CD4-positive, alpha-beta memory T cell (primary cell): ENCODE measurements around the gene GNA14. TPM values are rescaled to one million over a fixed set of nuclear protein-coding genes. Genes with fewer than 3 reads are reported as not detected.

Source experiments
- CTCF ChIA-PET: fragments of 350-600 bp; sonication (Branson Sonifier 250); formaldehyde crosslinking; loops from one replicate; lab custom pipeline; 2021; ENCODE audit warnings: inconsistent platforms; ENCODE audit not compliant: partially characterized antibody; lab: Charles Lee
- POLR2A ChIA-PET: fragments of 350-600 bp; sonication (Branson Sonifier 250); formaldehyde crosslinking; loops from one replicate; lab custom pipeline; 2021; ENCODE audit not compliant: partially characterized antibody; lab: Charles Lee
- DNase-seq, 5 donors: peaks; one replicate each; pipeline versions ENCODE4 v3.0.0 to v3.0.0-alpha.2; 2020 to 2022; ENCODE audit warnings: mixed read lengths in 1 of 5
- H3K27ac ChIP-seq: one replicate; pipeline ENCODE4 v1.7.0; 2013; ENCODE audit warnings: low read depth, low read length
- H3K27me3 ChIP-seq: 2 replicates; pipeline ENCODE4 v1.7.0; 2013; ENCODE audit warnings: mild to moderate bottlenecking, low read length, moderate library complexity; ENCODE audit not compliant: insufficient read depth
- H3K36me3 ChIP-seq: 2 replicates; pipeline ENCODE4 v1.7.0; 2013; ENCODE audit warnings: mild to moderate bottlenecking, low read length, moderate library complexity; ENCODE audit not compliant: insufficient read depth
- H3K4me1 ChIP-seq: 2 replicates; pipeline ENCODE4 v1.7.0; 2013; ENCODE audit warnings: mild to moderate bottlenecking, low read length, moderate library complexity; ENCODE audit not compliant: insufficient read depth
- H3K4me3 ChIP-seq, 2 donors: one replicate each; pipeline ENCODE4 v1.7.0; 2013; ENCODE audit warnings: low read length in 2 of 2, mild to moderate bottlenecking in 1 of 2
- H3K9me3 ChIP-seq, 2 donors: one replicate each; pipeline ENCODE4 v1.7.0; 2013; ENCODE audit warnings: low read length in 2 of 2, control low read depth in 1 of 2; ENCODE audit not compliant: control insufficient read depth in 1 of 2
- H3K27ac Mint-ChIP-seq, 7 donors: one replicate each; pipeline ENCODE4 v1.8.0; 2020 to 2021; ENCODE audit warnings: mixed read lengths in 7 of 7, mild to moderate bottlenecking in 6 of 7, inconsistent platforms in 3 of 7, moderate library complexity in 3 of 7
- H3K27me3 Mint-ChIP-seq, 2 donors: one replicate each; pipeline ENCODE4 v1.8.0; 2020 to 2021; ENCODE audit warnings: mixed read lengths in 2 of 2
- H3K36me3 Mint-ChIP-seq, 2 donors: one replicate each; pipeline ENCODE4 v1.8.0; 2020 to 2021; ENCODE audit warnings: mixed read lengths in 2 of 2, inconsistent platforms in 1 of 2, mild to moderate bottlenecking in 1 of 2
- H3K4me1 Mint-ChIP-seq, 4 donors: one replicate each; pipeline ENCODE4 v1.8.0; 2020 to 2021; ENCODE audit warnings: mixed read lengths in 4 of 4, mild to moderate bottlenecking in 1 of 4
- H3K4me3 Mint-ChIP-seq, 8 donors: one replicate each; pipeline ENCODE4 v1.8.0; 2020 to 2021; ENCODE audit warnings: mixed read lengths in 8 of 8, mild to moderate bottlenecking in 7 of 8, moderate library complexity in 6 of 8, inconsistent platforms in 3 of 8
- H3K9me3 Mint-ChIP-seq, 8 donors: one replicate each; pipeline ENCODE4 v1.8.0; 2020 to 2021; ENCODE audit warnings: mixed read lengths in 8 of 8, mild to moderate bottlenecking in 5 of 8, inconsistent platforms in 3 of 8, moderate library complexity in 1 of 8
- intact Hi-C: fragments of 100-400 bp; cut with micrococcal nuclease; formaldehyde crosslinking; loops from one replicate; pipeline ENCODE4 v1.15.1; 2023
- polyA plus RNA-seq, 2 donors: library from polyadenylated mRNA; unstranded; fragments of 300-500 nt; fragmentation: Illumina TruSeq; gene quantifications; one replicate each; pipeline ENCODE4 v1.2.3, GENCODE V29; 2021
- total RNA-seq, 2 experiments: library from RNA; stranded (reverse); gene quantifications; one replicate each; pipeline ENCODE4 v1.2.3, GENCODE V29; 2021

Gene GNA14
- total and polyA plus RNA-seq, 4 experiments from 2014 or later: not detected

- no peaks in the 10 kb centered on the region for H3K9me3 Mint-ChIP-seq
Measured at GRCh38 chr9:77597057-77597456, 51.1 kb downstream of the GNA14 start.

GRCh38 chr9:77595426-77596095, 52.6 kb downstream of the GNA14 start:
- no peak overlapping the region for H3K27ac ChIP-seq
- ChIA-PET CTCF (no interaction called here), POLR2A (no interaction called here)
- no peaks in the 10 kb centered on the region for H3K9me3 ChIP-seq
- intact Hi-C loops: no loop called here
- H3K27me3 Mint-ChIP-seq: peaks cover 4 to 6% of the 10 kb centered on the region in 2 donors
- no peak overlapping the region for H3K4me3 ChIP-seq
- H3K36me3 ChIP-seq: no peaks in the 10 kb centered on the region
- DNase-seq: no peak
- H3K27ac Mint-ChIP-seq: no peak overlapping the region
- no peaks in the 10 kb centered on the region for H3K4me1 ChIP-seq
- H3K9me3 Mint-ChIP-seq: no peaks in the 10 kb centered on the region
- peaks cover 2 to 10% (median 4%) of the 10 kb centered on the region in 4 donors for H3K4me1 Mint-ChIP-seq
- no peaks in the 10 kb centered on the region for H3K27me3 ChIP-seq
- no peaks in the 10 kb centered on the region for H3K36me3 Mint-ChIP-seq
- H3K4me3 Mint-ChIP-seq: peak overlapping the region in 1 of 8 donors; percentile 50

More at GRCh38 chr9:77597057-77597456, 51.1 kb downstream of the GNA14 start:
- Mint-ChIP-seq H3K27me3 (peaks cover 0 to 3% of the 10 kb centered on the region in 2 donors), H3K4me3 (no peak overlapping the region), H3K27ac (no peak overlapping the region), H3K36me3 (no peaks in the 10 kb centered on the region), H3K4me1 (peaks cover 2 to 10% (median 4%) of the 10 kb centered on the region in 4 donors)
- ChIA-PET CTCF (interaction anchor here (1.0 kb wide), 1 partner anchor 163 kb away, joined by 3 read pairs; no protein-coding TSS in a partner anchor), POLR2A (no interaction called here)
- H3K36me3 ChIP-seq: no peaks in the 10 kb centered on the region
- no peaks in the 10 kb centered on the region for H3K27me3 ChIP-seq
- no peak for DNase-seq
- no peaks in the 10 kb centered on the region for H3K4me1 ChIP-seq
- H3K27ac ChIP-seq: no peak overlapping the region
- intact Hi-C loops: no loop called here
- no peak overlapping the region for H3K4me3 ChIP-seq
- H3K9me3 ChIP-seq: no peaks in the 10 kb centered on the region

GRCh38 chr9:77594963-77595362, 53.2 kb downstream of the GNA14 start:
- POLR2A ChIA-PET: no interaction called here
- CTCF ChIA-PET: no interaction called here
- Histone ChIP-seq H3K36me3 (no peaks in the 10 kb centered on the region), H3K4me3 (no peak overlapping the region), H3K27me3 (no peaks in the 10 kb centered on the region), H3K4me1 (no peaks in the 10 kb centered on the region), H3K9me3 (no peaks in the 10 kb centered on the region), H3K27ac (no peak overlapping the region)
- Mint-ChIP-seq H3K9me3 (no peaks in the 10 kb centered on the region), H3K27ac (no peak overlapping the region), H3K27me3 (peaks cover 4 to 7% of the 10 kb centered on the region in 2 donors), H3K36me3 (no peaks in the 10 kb centered on the region), H3K4me3 (no peak overlapping the region), H3K4me1 (peaks cover 2 to 10% (median 4%) of the 10 kb centered on the region in 4 donors)
- intact Hi-C loops: no loop called here
- no peak for DNase-seq

GRCh38 chr9:77593528-77593927, 54.6 kb downstream of the GNA14 start:
- POLR2A ChIA-PET: no interaction called here
- Histone ChIP-seq H3K27ac (no peak overlapping the region), H3K4me3 (no peak overlapping the region), H3K27me3 (no peaks in the 10 kb centered on the region), H3K9me3 (no peaks in the 10 kb centered on the region), H3K4me1 (no peaks in the 10 kb centered on the region), H3K36me3 (no peaks in the 10 kb centered on the region)
- no peak overlapping the region for H3K4me3 Mint-ChIP-seq
- intact Hi-C loops: no loop called here
- peaks cover 4 to 7% of the 10 kb centered on the region in 2 donors for H3K27me3 Mint-ChIP-seq
- no peak overlapping the region for H3K27ac Mint-ChIP-seq
- DNase-seq: no peak
- no peaks in the 10 kb centered on the region for H3K36me3 Mint-ChIP-seq
- peaks cover 2 to 10% (median 4%) of the 10 kb centered on the region in 4 donors for H3K4me1 Mint-ChIP-seq
- no peaks in the 10 kb centered on the region for H3K9me3 Mint-ChIP-seq
- CTCF ChIA-PET: no interaction called here

- intact Hi-C loops: no loop called here
- Histone ChIP-seq H3K4me3 (no peak overlapping the region), H3K9me3 (no peaks in the 10 kb centered on the region), H3K27ac (no peak overlapping the region), H3K36me3 (no peaks in the 10 kb centered on the region), H3K27me3 (no peaks in the 10 kb centered on the region), H3K4me1 (no peaks in the 10 kb centered on the region)
- ChIA-PET CTCF (no interaction called here), POLR2A (no interaction called here)
- Mint-ChIP-seq H3K27ac (no peak overlapping the region), H3K4me3 (no peak overlapping the region), H3K36me3 (no peaks in the 10 kb centered on the region), H3K9me3 (no peaks in the 10 kb centered on the region), H3K27me3 (peaks cover 4 to 8% of the 10 kb centered on the region in 2 donors), H3K4me1 (peaks cover 3 to 11% (median 7%) of the 10 kb centered on the region in 4 donors)
- no peak for DNase-seq
Measured at GRCh38 chr9:77592476-77592875, 55.6 kb downstream of the GNA14 start.

- H3K4me1 Mint-ChIP-seq: peaks cover 0 to 5% (median 1%) of the 10 kb centered on the region in 4 donors
- DNase-seq: no peak
Measured at GRCh38 chr9:77589046-77589795, 58.9 kb downstream of the GNA14 start.

GRCh38 chr9:77588271-77588937, 59.7 kb downstream of the GNA14 start:
- Histone ChIP-seq H3K27ac (no peak overlapping the region), H3K4me1 (no peaks in the 10 kb centered on the region), H3K36me3 (no peaks in the 10 kb centered on the region), H3K27me3 (no peaks in the 10 kb centered on the region), H3K9me3 (no peaks in the 10 kb centered on the region), H3K4me3 (no peak overlapping the region)
- intact Hi-C loops: no loop called here
- DNase-seq: no peak
- POLR2A ChIA-PET: no interaction called here
- Mint-ChIP-seq H3K27me3 (peaks cover 12 to 16% of the 10 kb centered on the region in 2 donors), H3K27ac (no peak overlapping the region), H3K9me3 (no peaks in the 10 kb centered on the region), H3K4me3 (no peak overlapping the region), H3K4me1 (peaks cover 0 to 5% (median 1%) of the 10 kb centered on the region in 4 donors), H3K36me3 (no peaks in the 10 kb centered on the region)
- CTCF ChIA-PET: no interaction called here

More at GRCh38 chr9:77589046-77589795, 58.9 kb downstream of the GNA14 start:
- H3K9me3 ChIP-seq: no peaks in the 10 kb centered on the region
- no peak overlapping the region for H3K27ac ChIP-seq
- POLR2A ChIA-PET: no interaction called here
- intact Hi-C loops: no loop called here
- no peak overlapping the region for H3K4me3 Mint-ChIP-seq
- no peaks in the 10 kb centered on the region for H3K36me3 ChIP-seq
- no peak overlapping the region for H3K27ac Mint-ChIP-seq
- H3K27me3 Mint-ChIP-seq: peaks cover 12 to 15% of the 10 kb centered on the region in 2 donors
- no peaks in the 10 kb centered on the region for H3K36me3 Mint-ChIP-seq
- H3K4me3 ChIP-seq: no peak overlapping the region
- CTCF ChIA-PET: no interaction called here
- H3K27me3 ChIP-seq: no peaks in the 10 kb centered on the region
- no peaks in the 10 kb centered on the region for H3K4me1 ChIP-seq
- no peaks in the 10 kb centered on the region for H3K9me3 Mint-ChIP-seq
